ENCODE data around the gene ACVR2A.

DNA sequence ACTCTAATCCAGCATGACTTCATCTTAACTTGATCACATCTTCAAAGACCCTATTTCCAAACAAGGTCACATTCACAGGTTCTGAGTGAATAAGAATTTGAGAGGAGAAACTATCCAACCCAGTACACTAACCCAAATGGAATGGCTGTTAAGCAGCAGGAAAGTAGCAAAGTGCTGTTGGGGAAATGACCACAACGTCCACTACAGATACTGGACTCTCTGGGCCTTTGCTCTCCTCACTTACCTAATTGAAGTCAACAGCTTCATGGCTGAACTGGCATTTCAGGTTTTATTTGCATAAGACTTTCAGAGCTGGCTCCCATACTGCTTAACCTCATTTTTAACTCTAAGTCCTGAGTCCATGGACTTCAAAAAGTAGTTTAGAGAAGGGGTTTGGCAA lies 38.0 kb upstream of the ACVR2A start:
- TF ChIP-seq CTCF (IDR thresholded peaks at IDR 0.05; ENCODE audit: low read length) (no peak), EZH2phosphoT487 (IDR thresholded peaks at IDR 0.05; ENCODE audit: low read length) (no peak)
